RWPE2 (cell line): ENCODE results near the gene ZNRF4.

Experiments used
- ATAC-seq: fragments of 200-7000 bp; cut with Tn5 transposase; 3 replicates; pipeline ENCODE4 v1.9.1; 2021; ENCODE audit warnings: low read depth
- DNase-seq: peaks from one replicate; pipeline ENCODE4 v3.0.0-alpha.2; 2020; ENCODE audit warnings: low spot score
- H3K27ac ChIP-seq: fragments of 450-650 bp; 2 replicates; pipeline ENCODE4 v1.5.1; 2017; ENCODE audit warnings: mild to moderate bottlenecking; ENCODE audit not compliant: poor library complexity, severe bottlenecking
- H3K27me3 ChIP-seq: fragments of 250-450 bp; sonication (Bioruptor Pico); 2 replicates; pipeline ENCODE4 v1.5.1; 2021; ENCODE audit warnings: mild to moderate bottlenecking, moderate library complexity; ENCODE audit not compliant: insufficient read depth, poor library complexity, severe bottlenecking
- H3K36me3 ChIP-seq: fragments of 250-450 bp; sonication (Bioruptor Pico); 2 replicates; pipeline ENCODE4 v1.5.1; 2020; ENCODE audit warnings: low read depth, mild to moderate bottlenecking, moderate library complexity
- H3K4me1 ChIP-seq: fragments of 250-450 bp; sonication (Bioruptor Pico); 2 replicates; pipeline ENCODE4 v1.5.1; 2021; ENCODE audit warnings: mild to moderate bottlenecking, moderate library complexity; ENCODE audit not compliant: insufficient read depth, poor library complexity, severe bottlenecking
- H3K4me3 ChIP-seq: fragments of 250-450 bp; sonication (Bioruptor Pico); 2 replicates; pipeline ENCODE4 v1.5.1; 2021; ENCODE audit warnings: mild to moderate bottlenecking, moderate library complexity; ENCODE audit not compliant: severe bottlenecking
- H3K9me3 ChIP-seq: fragments of 250-450 bp; sonication (Bioruptor Pico); 2 replicates; pipeline ENCODE4 v1.5.1; 2021; ENCODE audit warnings: mild to moderate bottlenecking, moderate library complexity; ENCODE audit not compliant: severe bottlenecking
- CTCF ChIP-seq: fragments of 450-650 bp; IDR thresholded peaks from one replicate; pipeline ENCODE4 v1.5.1; 2017; ENCODE audit warnings: mild to moderate bottlenecking, moderate library complexity; ENCODE audit not compliant: poor library complexity, severe bottlenecking

The ZNRF4 gene

GRCh38 chr19:5430237-5430636 is 25.0 kb upstream of the ZNRF4 start:
- no peaks in the 10 kb centered on the region for H3K27me3 ChIP-seq
- no peak for DNase-seq
- no peaks in the 10 kb centered on the region for H3K9me3 ChIP-seq
- TF ChIP-seq CTCF: no peak
- no peak for ATAC-seq
- H3K4me1 ChIP-seq: no peaks in the 10 kb centered on the region
- no peaks in the 10 kb centered on the region for H3K36me3 ChIP-seq
- no peak overlapping the region for H3K4me3 ChIP-seq
- no peak overlapping the region for H3K27ac ChIP-seq

- DNase-seq (no peak), ATAC-seq (no peak)
Measured at GRCh38 chr19:5432687-5433086, 22.5 kb upstream of the ZNRF4 start.

DNA sequence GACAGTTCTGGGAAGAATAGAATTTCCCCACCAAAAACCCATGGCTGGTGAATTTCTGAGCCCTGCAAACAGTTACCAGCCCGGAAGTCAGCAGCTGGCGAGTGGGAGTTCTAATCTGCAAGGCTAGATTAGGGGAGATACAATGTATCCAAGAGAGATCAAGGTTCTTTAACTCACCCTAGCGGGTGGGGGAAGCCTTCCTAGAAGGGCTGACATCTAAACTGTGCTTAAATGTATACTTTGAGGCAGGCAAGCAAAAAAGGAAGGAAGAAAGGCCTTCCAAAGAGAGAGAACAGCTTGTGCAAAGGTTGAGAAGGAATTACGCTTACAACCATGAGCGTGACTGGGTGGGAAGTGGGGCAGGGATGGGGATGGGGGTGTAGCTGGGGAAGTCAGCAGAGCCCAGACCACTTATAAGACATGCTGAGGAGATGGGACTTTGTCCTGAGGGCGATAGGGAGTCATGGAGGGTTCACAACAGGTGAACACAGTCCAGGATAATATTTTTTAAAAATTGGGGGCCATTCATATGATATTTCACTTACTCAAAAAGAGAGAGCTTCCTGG is 20.8 kb upstream of the ZNRF4 start:
- Histone ChIP-seq H3K4me1 (no peaks in the 10 kb centered on the region), H3K36me3 (no peaks in the 10 kb centered on the region), H3K9me3 (no peaks in the 10 kb centered on the region), H3K27me3 (no peaks in the 10 kb centered on the region), H3K4me3 (no peak overlapping the region), H3K27ac (no peak overlapping the region)
- DNase-seq (no peak), ATAC-seq (no peak)
- TF ChIP-seq CTCF: no peak

More at GRCh38 chr19:5432687-5433086, 22.5 kb upstream of the ZNRF4 start:
- no peak overlapping the region for H3K27ac ChIP-seq
- no peaks in the 10 kb centered on the region for H3K27me3 ChIP-seq
- H3K4me3 ChIP-seq: no peak overlapping the region
- TF ChIP-seq CTCF: no peak
- H3K36me3 ChIP-seq: no peaks in the 10 kb centered on the region
- H3K9me3 ChIP-seq: no peaks in the 10 kb centered on the region
- H3K4me1 ChIP-seq: no peaks in the 10 kb centered on the region

DNA sequence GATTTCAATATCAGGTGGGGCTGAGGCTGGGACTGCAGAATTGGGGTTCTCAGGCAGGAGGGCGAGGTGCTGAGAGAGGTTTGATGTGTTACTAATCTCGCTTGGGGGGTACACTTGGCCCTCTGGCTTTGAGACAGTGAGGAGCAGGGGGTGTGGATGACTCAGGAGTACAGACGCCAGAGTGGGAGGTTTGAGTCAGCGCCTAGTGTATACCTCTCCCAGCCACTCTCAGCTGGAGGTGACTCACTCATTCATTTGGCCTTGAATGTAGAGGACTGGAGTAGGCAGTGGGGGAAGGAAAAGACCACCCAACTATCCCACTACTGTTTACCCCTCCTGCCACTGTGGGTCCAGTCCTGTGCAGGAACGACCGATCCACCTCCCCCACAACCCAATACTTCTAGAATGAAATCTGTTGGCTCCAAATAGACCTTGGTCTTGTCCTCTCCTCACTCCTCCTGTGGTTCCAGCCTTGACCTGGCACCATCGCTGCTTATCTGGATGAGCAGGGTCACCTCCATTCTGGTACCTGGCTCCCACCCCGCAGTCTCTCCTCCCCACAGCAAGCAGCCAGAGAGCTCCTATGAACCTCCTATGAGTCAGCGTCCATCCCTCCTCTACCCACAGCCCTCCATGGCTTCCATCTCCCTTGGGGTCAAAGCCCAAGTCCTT is 20.1 kb upstream of the ZNRF4 start:
- ATAC-seq: peak; percentile 95
- no peak overlapping the region for H3K27ac ChIP-seq
- H3K9me3 ChIP-seq: no peaks in the 10 kb centered on the region
- no peaks in the 10 kb centered on the region for H3K4me1 ChIP-seq
- DNase-seq: no peak
- no peak for TF ChIP-seq CTCF
- no peaks in the 10 kb centered on the region for H3K27me3 ChIP-seq
- H3K4me3 ChIP-seq: no peak overlapping the region
- no peaks in the 10 kb centered on the region for H3K36me3 ChIP-seq

GRCh38 chr19:5435642-5436017 is 19.6 kb upstream of the ZNRF4 start:
- H3K4me3 ChIP-seq: no peak overlapping the region
- TF ChIP-seq CTCF: no peak
- no peak overlapping the region for H3K27ac ChIP-seq
- H3K27me3 ChIP-seq: no peaks in the 10 kb centered on the region
- DNase-seq (no peak), ATAC-seq (no peak)
- no peaks in the 10 kb centered on the region for H3K36me3 ChIP-seq
- no peaks in the 10 kb centered on the region for H3K9me3 ChIP-seq
- H3K4me1 ChIP-seq: no peaks in the 10 kb centered on the region
